Stimulated activated CD8-positive, alpha-beta memory T cell treated with anti-CD3 and anti-CD28 coated beads, Interleukin-15, amount 100 ng/mL, for 48 hours (primary cell): ENCODE measurements around the gene FOXN1.
"Not testable (repeated sequence)": the region's sequence is repeated elsewhere in the genome, so short reads cannot be mapped to it uniquely, and the experiment has no call there.

Experiments used
- DNase-seq, 2 donors: peaks; one replicate each; pipeline ENCODE4 v3.0.0-alpha.2; 2020; ENCODE audit warnings: low read depth in 2 of 2

The FOXN1 gene

DNA sequence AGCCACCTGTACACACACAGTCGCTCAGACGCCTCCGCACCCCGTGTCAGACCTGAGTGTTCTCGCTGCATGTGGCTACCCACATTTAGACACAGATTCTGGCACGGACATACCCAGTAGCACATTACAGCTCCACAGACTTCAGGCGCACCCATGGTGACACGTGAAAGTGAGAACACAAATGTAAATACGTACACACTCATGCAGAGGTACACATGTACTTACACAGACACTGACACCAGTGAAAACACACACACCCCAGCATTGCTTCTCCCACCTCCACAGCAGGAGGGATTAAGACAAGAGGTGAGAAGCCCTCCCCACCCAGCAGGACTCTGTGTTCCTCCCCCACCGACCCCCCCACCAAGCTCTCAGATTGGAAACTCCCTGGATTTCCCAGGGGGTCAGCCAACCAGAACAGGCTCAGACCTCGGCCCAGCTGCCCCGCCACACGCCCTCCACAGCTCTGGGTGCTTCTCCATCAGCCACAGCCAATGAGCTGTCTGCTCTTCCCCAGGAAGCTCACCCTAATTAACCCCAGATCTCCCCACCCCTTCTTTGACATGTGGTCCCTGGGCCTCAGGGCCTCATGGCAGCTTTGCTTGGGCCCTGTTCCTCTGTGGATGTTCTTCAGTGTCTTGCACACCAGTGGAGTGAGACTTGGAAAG lies 5.3 kb upstream of the FOXN1 start:
- DNase-seq, result no peak

GRCh38 chr17:28501421-28502284 lies 4.5 kb upstream of the FOXN1 start:
- no peak for DNase-seq

GRCh38 chr17:28503420-28503819 lies 2.7 kb upstream of the FOXN1 start:
- DNase-seq, result no peak

- no peak for DNase-seq
Measured at GRCh38 chr17:28506763-28507487, 777 bp downstream of the FOXN1 start.

GRCh38 chr17:28507567-28508203 lies 1.5 kb downstream of the FOXN1 start:
- no peak for DNase-seq

- no peak for DNase-seq
Measured at GRCh38 chr17:28508211-28508724, 2.1 kb downstream of the FOXN1 start.

DNA sequence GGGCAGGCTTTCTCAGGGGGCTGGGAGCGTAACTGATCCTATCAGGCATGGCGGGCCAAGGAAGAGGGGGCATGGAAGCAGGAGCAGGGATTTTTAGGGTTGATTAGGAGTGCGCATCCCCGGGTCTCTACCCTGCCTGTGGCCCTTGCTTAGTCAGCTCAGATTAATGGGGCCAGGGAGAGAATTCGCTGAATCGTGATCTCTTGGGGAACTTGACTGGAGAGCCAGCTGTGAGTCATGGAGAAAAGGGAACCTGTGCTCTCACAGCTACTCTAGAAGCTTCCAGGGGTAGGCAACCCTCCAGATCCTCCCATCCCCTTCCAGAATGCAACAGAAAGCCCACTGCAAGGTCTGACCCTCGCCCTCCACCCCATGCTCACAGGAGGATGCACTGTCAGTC lies 3.6 kb downstream of the FOXN1 start:
- no peak for DNase-seq

- DNase-seq, result no peak
Measured at GRCh38 chr17:28511858-28512461, 5.8 kb downstream of the FOXN1 start.

DNA sequence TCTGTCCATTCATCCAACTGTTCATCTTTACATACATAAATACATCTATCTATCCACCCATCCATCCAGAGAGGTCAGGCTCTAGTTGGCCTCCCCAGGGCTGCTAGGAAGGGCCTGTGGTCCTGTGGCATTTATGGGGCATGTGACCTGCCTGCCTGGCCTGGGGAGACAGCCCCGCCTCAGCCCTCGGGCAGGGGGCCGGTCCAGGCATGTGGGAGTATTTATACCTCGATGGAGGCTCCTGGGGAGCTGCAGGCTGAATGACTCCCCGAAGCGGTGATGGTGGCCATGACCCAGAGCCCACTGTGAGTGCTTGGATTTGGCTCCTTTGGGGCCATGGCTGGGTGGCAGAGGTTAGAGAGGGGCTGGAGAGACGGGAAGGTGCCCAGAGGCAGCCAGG lies 7.3 kb downstream of the FOXN1 start:
- no peak for DNase-seq

DNA sequence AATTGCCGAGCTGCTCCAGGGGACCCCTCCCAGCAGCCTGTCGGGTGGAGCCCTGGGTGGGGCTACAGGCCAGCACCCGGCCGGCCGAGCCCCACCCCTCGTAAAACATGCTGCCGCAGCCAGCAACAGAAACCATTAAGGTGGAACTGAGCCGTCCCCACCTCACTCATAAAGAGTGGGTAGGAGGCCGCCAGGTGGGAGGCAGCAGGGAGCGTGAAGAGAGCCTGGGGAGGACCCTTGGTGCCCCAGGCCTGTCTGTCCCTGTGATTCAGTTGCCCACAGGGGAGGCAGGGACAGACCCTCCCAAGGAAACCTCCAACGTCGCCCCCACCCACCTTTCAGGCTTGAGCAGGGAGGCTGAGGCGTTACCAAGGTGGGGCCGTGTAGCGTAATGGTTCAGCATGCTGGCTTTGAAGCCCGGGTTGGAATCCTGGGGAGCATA lies 8.4 kb downstream of the FOXN1 start:
- DNase-seq, result no peak

DNA sequence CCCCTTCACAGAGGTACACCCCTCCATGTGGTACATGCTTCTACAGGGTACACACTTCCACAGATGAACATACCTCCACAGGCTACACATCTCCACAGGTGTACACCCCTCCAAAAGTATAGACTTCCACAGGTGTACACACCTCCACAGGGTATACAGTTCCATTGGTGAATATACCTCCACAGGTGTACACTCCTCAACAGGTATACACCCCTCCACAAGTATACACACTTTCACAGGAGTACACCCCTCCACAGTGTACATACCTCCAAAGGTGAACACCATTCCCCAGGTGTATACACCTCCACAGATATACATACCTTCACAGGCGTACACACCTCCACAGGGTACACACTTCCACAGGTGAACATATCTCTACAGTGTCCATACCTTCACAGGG lies 9.4 kb downstream of the FOXN1 start:
- DNase-seq, result no peak

DNA sequence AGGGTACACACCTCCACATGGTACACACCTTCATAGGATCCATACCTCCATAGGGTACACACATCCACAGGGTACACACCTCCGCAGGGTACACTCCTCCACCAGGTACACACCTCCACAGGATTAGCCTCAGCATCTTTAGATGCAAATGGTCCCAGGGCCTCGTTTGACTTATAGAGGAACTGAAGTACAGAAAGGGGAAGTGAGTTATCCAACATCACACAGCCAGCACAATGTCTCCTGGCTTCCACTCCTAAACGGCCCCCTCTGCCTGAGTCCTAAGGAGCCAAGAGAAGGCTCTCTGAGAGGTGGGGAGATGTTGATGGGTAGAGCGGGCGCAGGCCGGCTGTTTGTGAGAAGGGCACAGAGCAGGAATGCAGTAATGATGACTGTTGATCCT lies 12.0 kb downstream of the FOXN1 start:
- no peak for DNase-seq

- no peak for DNase-seq
Measured at GRCh38 chr17:28518578-28518977, 12.4 kb downstream of the FOXN1 start.

DNA sequence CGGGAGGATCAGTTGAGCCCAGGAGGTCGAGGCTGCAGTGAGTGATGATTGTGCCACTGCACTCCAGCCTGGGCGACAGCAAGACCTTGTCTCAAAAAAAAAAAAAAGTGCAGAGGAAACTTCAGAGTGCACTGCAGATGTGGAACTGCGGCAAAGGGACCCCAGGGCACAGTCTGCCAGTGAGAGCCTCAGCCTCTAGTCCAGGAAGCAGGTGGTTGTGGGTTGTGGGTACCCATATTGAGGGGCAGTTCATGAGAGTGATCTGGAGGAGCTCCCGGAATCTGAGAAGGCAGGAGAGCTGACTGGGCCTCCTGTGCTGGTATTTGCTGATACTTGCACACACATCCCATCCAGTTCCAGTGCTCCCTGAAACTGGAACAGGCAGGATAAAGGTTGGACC lies 13.1 kb downstream of the FOXN1 start:
- DNase-seq, result no peak

DNA sequence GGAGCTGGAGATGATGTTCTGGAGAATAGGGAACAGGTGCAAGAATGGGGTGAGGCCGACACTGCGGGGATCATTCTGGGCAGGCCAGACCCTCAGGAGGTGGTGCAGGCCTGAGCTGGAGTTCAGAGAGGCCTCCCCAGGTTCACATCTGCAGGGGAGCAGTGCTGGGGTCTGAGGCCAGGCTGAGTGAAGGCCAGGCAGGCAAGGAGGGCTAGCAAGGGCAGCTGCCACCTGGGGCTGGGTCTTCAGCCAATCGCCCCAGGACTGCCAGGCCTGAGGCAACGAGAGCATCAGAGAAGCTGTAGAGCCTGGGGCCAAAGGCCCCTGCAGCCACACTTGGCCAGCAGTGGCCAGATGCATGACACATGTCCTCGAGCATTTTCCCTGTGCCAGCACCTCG lies 14.5 kb downstream of the FOXN1 start:
- DNase-seq, result no peak

- no peak for DNase-seq
Measured at GRCh38 chr17:28521311-28522085, 15.3 kb downstream of the FOXN1 start.

DNA sequence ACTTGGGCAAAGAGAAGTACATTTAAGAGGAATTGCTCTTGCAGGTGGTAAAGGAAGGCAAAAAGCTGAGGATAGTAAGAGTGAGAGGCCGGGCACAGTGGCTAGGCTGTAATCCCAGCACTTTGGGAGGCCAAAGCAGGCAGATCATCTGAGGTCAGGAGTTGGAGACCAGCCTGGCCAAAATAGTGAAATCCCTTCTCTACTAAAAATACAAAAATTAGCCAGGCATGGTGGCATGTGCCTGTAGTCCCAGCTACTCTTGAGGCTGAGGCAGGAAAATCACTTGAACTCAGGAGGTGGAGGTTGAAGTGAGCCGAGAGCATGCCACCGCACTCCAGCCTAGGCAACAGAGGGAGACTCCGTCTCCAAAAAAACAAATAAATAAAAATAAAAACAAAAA lies 16.1 kb downstream of the FOXN1 start:
- DNase-seq, result not testable (repeated sequence)

DNA sequence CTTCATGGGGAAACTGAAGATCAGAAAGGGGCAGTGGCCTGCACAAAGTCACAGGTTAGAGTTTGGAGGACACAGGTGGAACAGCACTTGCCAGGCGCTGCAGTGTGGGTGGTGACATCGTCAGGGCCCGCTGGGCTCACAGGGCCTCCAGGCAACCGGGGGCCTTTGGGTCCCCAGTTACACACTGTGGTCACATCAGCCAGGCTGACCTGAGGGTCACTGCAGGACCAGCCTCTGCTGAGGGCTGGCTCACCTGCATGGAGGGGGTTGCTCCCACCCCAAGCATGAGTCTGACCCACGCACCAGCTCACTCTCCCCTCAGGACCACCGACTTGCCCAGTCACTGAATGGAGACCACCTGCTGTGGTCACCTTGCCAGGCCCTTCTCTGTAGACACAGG lies 17.0 kb downstream of the FOXN1 start:
- no peak for DNase-seq

DNA sequence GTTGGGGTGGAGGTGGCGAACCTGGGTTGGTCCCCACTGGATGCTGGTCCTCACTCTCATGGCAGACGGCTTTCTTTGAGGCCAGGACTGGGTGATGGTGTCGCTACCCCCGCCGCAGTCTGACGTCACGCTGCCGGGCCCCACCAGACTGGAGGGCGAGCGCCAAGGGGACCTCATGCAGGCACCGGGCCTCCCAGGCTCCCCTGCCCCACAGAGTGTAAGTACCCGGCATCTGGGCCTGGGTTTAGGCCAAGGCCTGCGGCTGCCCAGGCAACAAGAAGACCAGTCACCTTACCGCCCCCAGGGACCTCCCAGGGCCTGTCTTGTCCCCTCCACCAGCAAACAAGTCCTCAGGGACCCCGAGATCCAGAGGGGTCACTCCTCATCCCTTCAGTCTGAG lies 17.7 kb downstream of the FOXN1 start:
- no peak for DNase-seq
